Vagina (tissue), 2 donors: ENCODE measurements around the gene TP53RK. TPM values are rescaled to one million over a fixed set of nuclear protein-coding genes. Genes with fewer than 3 reads are reported as not detected.

ENCODE experiments used
- DNase-seq, 2 donors: peaks; one replicate each; pipeline ENCODE4 v3.0.0-alpha.2; 2017; ENCODE audit errors: extremely low spot score in 2 of 2
- H3K27ac ChIP-seq: fragments of 200-600 bp; sonication (generic); one replicate; pipeline ENCODE4 v1.5.1; 2019
- H3K27me3 ChIP-seq: fragments of 200-600 bp; sonication (generic); one replicate; pipeline ENCODE4 v1.5.1; 2019
- H3K36me3 ChIP-seq, 2 donors: fragments of 200-600 bp; sonication (generic); one replicate each; pipeline ENCODE4 v1.5.1; 2017 to 2019
- H3K4me1 ChIP-seq: fragments of 200-600 bp; sonication (generic); one replicate; pipeline ENCODE4 v1.5.1; 2019
- H3K4me3 ChIP-seq, 2 donors: fragments of 200-600 bp; sonication (generic); 1 replicate in 1 of 2; 2 replicates in 1 of 2; pipeline ENCODE4 v1.5.1; 2016 to 2019
- H3K9me3 ChIP-seq: fragments of 200-600 bp; sonication (generic); one replicate; pipeline ENCODE4 v1.5.1; 2019
- CTCF ChIP-seq, 3 experiments: fragments of 450-650 bp in 2 of 3; fragments of 200-600 bp in 1 of 3; sonication (generic) in 1 of 3; IDR thresholded peaks; one replicate each; pipeline ENCODE4 v1.5.1; 2017 to 2019; ENCODE audit warnings: antibody characterized with exemption in 3 of 3, mild to moderate bottlenecking in 2 of 3, moderate library complexity in 2 of 3
- POLR2A ChIP-seq, 2 donors: fragments of 450-650 bp; IDR thresholded peaks; one replicate each; pipeline ENCODE4 v1.6.1; 2017; ENCODE audit warnings: antibody characterized with exemption in 2 of 2, mild to moderate bottlenecking in 2 of 2, moderate library complexity in 2 of 2
- POLR2AphosphoS5 ChIP-seq, 2 donors: sonication (generic); formaldehyde crosslinking; IDR thresholded peaks; one replicate each; pipeline ENCODE4 v1.9.0; 2017; ENCODE audit warnings: antibody characterized with exemption in 2 of 2, mild to moderate bottlenecking in 2 of 2, low read depth in 1 of 2; ENCODE audit not compliant: insufficient read depth in 1 of 2
- intact Hi-C: fragments of 100-400 bp; cut with DNase I; formaldehyde crosslinking; loops from one replicate; pipeline ENCODE4 v1.15.1; 2023
- total RNA-seq: library from RNA; depleted of rRNA; stranded (reverse); fragments of >200 nt; gene quantifications from one replicate; pipeline ENCODE4 v1.2.3, GENCODE V29; 2016

The TP53RK gene
- total RNA-seq, 1 donor from 2014 or later = 27.7 TPM

- DNase-seq = no peak
These were observed 18.4 kb downstream of the TP53RK start for GRCh38 chr20:46670585-46671584.

DNA sequence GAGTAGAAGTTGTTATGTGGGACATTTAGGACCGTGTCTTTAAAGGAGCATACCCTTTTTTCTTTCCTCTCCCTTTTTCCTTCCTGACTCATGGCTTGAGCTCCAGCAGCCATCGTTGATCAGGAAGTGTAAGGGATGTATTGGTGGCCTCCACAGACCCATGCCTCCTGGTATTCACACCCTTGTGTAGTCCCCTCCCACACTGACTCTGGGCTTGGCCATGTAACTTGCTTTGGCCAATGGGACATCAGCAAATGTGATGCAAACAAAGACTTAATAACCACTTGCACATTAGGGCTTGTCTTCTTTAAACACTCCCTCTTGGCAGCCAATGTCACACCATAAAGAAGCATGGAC lies 19.0 kb downstream of the TP53RK start:
- TF ChIP-seq POLR2AphosphoS5 (IDR thresholded peaks at IDR 0.05; ENCODE audit: insufficient read depth in 1 of 2, low read depth in 1 of 2) (no peak), CTCF (IDR thresholded peaks at IDR 0.05) (no peak), POLR2A (IDR thresholded peaks at IDR 0.05) (no peak)
- Histone ChIP-seq H3K4me3 (no peak overlapping the region), H3K27ac (no peak overlapping the region), H3K9me3 (no peaks in the 10 kb centered on the region), H3K4me1 (no peaks in the 10 kb centered on the region), H3K27me3 (no peaks in the 10 kb centered on the region), H3K36me3 (no peaks in the 10 kb centered on the region)
- DNase-seq = no peak
- intact Hi-C loops = no loop called here

More at GRCh38 chr20:46670585-46671584, 18.4 kb downstream of the TP53RK start:
- Histone ChIP-seq H3K27ac (no peak overlapping the region), H3K4me1 (no peaks in the 10 kb centered on the region), H3K36me3 (no peaks in the 10 kb centered on the region), H3K4me3 (no peak overlapping the region), H3K27me3 (no peaks in the 10 kb centered on the region), H3K9me3 (no peaks in the 10 kb centered on the region)
- no peak for TF ChIP-seq POLR2A (IDR thresholded peaks at IDR 0.05)
- no peak for TF ChIP-seq CTCF (IDR thresholded peaks at IDR 0.05)
- TF ChIP-seq POLR2AphosphoS5 (IDR thresholded peaks at IDR 0.05; ENCODE audit: insufficient read depth in 1 of 2, low read depth in 1 of 2) = no peak
- intact Hi-C loops = no loop called here

- no peaks in the 10 kb centered on the region for H3K9me3 ChIP-seq
- TF ChIP-seq POLR2AphosphoS5 (IDR thresholded peaks at IDR 0.05; ENCODE audit: insufficient read depth in 1 of 2, low read depth in 1 of 2) (no peak), POLR2A (IDR thresholded peaks at IDR 0.05) (no peak), CTCF (IDR thresholded peaks at IDR 0.05) (no peak)
- intact Hi-C loops = no loop called here
- DNase-seq = no peak
- H3K4me3 ChIP-seq = no peak overlapping the region
- H3K27me3 ChIP-seq = no peaks in the 10 kb centered on the region
- H3K4me1 ChIP-seq = no peaks in the 10 kb centered on the region
- H3K27ac ChIP-seq = no peak overlapping the region
- no peaks in the 10 kb centered on the region for H3K36me3 ChIP-seq
These were observed 22.3 kb downstream of the TP53RK start for GRCh38 chr20:46666818-46667515.

DNA sequence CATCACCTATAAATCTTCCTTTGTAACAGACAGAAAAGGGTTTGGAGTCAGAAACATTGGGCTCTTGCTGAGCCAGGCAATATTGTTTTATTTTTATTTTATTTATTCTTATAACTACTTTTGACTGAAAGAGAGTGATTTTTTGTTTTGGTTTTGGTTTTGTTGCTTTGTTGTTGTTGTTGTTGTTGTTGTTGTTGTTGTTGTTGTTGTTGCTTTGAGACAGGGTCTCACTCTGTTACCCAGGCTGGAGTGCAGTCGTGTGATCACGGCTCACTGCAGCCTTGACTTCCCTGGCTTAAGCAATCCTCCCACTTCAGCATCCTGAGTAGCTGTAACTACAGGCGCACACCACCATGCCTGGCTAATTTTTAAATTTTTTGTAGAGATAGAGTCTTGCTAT lies 22.9 kb downstream of the TP53RK start:
- Histone ChIP-seq H3K9me3 (no peaks in the 10 kb centered on the region), H3K27me3 (no peaks in the 10 kb centered on the region), H3K36me3 (no peaks in the 10 kb centered on the region), H3K4me1 (no peaks in the 10 kb centered on the region), H3K27ac (no peak overlapping the region), H3K4me3 (no peak overlapping the region)
- DNase-seq = no peak
- intact Hi-C loops = no loop called here
- TF ChIP-seq CTCF (IDR thresholded peaks at IDR 0.05) (no peak), POLR2A (IDR thresholded peaks at IDR 0.05) (no peak), POLR2AphosphoS5 (IDR thresholded peaks at IDR 0.05; ENCODE audit: insufficient read depth in 1 of 2, low read depth in 1 of 2) (no peak)
